GM18499 (cell line): ENCODE results near the gene SMU1.
"Not testable (repeated sequence)": the region's sequence is repeated elsewhere in the genome, so short reads cannot be mapped to it uniquely, and the experiment has no call there.

Experiments used
- ATAC-seq: cut with Tn5 transposase; IDR thresholded peaks from one replicate; pipeline ENCODE4 v1.9.1; 2021; ENCODE audit warnings: moderate number of reproducible peaks; ENCODE audit not compliant: insufficient read depth, unreplicated experiment

The SMU1 gene

DNA sequence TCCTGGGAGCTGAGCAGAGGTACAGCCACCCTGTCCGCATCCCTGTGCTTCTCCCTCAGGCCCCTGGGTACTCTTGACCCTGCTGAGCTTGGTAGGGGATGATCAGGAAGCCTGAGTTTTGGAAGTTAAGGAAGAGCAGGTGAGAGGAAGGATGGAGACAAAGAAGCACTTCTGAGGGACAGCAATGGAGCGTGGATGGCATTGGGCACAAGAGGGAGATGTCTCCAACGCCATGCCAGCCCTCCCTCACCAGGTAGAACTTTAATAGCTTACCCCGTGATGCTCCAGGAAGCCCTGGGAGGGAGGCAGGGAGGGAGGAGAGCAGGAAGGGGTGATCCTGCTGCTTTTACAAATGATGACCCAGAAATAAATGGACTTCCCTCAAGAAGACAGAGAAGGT, 29.9 kb upstream of the SMU1 start:
- ATAC-seq: no peak

- no peak for ATAC-seq
These were observed 29.5 kb upstream of the SMU1 start for GRCh38 chr9:33105959-33106358.

GRCh38 chr9:33105504-33105903, 29.0 kb upstream of the SMU1 start:
- no peak for ATAC-seq

DNA sequence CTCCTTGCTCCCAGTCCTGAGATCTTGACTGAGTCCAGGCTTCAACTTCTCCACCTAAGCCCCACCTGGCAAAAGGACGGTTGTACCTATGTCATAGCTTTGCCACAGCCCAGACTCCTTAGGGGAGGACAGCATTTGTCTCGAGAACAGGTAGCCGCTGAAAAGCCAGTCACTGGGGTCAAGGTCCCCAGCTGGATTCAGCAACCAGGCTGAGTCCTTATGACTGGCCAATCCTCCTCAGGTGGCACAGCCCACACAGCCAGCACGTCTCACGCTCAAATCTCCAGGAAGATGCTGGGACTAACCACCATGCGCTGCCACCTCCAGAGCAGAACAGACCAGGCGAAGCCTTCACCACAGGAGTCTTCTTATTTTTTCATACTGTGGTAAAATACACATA, 27.9 kb upstream of the SMU1 start:
- ATAC-seq: no peak

GRCh38 chr9:33103501-33104281, 27.2 kb upstream of the SMU1 start:
- ATAC-seq: no peak

GRCh38 chr9:33102551-33103210, 26.2 kb upstream of the SMU1 start:
- no peak for ATAC-seq

- no peak for ATAC-seq
These were observed 24.9 kb upstream of the SMU1 start for GRCh38 chr9:33101104-33101951.

DNA sequence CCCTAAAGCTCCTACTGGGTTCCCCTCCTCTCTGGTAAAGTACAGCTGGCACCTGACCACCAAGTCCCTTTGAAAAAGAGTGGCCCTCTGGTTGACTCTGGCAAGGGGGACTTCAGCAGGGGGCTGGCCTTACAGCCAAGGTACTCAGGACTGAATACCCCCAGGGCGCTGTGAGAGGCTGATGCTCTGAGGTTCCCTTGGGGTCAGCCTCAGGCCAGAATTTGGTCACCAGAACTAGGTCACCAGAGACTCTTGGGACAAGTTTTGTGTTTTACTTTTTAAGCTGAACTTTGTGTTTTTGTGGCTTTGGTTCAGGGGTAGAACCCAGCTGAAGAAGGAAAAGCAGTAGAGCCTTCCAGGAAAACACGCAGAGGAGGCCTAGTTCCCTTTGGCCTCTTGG, 23.3 kb upstream of the SMU1 start:
- no peak for ATAC-seq

GRCh38 chr9:33097192-33097591, 20.7 kb upstream of the SMU1 start:
- ATAC-seq: no peak

- ATAC-seq: no peak
These were observed 16.2 kb upstream of the SMU1 start for GRCh38 chr9:33092634-33093033.

GRCh38 chr9:33085672-33086071, 9.2 kb upstream of the SMU1 start:
- ATAC-seq: not testable (repeated sequence)

GRCh38 chr9:33082538-33083326, 6.3 kb upstream of the SMU1 start:
- ATAC-seq: no peak

- no peak for ATAC-seq
These were observed 5.7 kb upstream of the SMU1 start for GRCh38 chr9:33082128-33082527.

DNA sequence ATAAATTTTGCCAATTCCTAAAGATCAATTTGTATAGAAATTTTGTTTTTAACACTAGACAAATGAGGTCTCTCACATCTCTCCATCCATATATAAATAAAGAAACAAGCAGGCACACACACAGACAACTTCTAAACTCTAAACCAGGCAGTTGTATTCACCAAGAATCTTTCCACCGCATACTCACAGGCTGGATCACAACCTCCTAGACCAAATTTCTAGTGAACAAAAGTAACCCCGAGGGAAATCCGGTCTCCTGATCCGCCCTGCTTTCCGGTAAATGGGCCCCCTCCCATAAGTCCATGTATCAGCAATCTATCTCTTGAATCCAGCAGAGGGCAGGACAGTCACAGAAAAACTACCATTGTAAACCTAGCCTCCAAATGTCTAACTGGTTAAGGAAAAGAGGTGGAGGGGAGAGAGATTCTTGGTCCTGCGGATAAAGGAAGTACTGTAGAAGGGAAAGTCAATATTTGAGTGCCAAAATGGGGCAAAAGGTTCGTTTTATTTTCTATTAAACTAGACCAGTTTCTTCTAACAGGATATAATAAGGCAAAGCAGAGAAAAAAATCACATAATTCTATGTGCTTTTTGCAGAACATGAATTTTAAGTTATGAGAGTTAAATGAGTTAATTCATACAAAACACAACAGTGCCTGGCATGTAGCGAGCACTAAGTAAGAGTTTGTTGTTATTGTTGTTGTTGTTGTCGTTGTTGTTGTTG, 4.8 kb upstream of the SMU1 start:
- no peak for ATAC-seq

- no peak for ATAC-seq
These were observed 4.1 kb upstream of the SMU1 start for GRCh38 chr9:33080534-33080933.

DNA sequence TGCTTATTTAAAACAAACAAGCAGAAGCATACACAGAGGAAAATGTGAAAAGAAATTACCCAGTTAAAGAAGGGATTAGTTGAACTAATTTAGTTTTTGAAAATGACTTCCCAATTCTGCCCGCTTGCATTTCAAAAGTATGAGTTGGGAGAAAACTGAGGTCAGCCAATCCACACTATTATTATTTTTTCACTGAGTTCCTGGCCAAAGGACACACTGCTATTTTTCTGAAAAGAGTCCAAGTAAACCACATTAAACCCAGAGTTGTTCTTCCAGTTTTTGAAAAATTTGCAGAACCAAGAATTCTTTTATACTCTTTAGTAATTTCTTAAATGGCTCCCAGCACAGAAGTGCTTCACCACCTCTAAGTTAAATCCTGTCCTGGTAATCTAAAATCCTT, 7.5 kb downstream of the SMU1 start:
- no peak for ATAC-seq

DNA sequence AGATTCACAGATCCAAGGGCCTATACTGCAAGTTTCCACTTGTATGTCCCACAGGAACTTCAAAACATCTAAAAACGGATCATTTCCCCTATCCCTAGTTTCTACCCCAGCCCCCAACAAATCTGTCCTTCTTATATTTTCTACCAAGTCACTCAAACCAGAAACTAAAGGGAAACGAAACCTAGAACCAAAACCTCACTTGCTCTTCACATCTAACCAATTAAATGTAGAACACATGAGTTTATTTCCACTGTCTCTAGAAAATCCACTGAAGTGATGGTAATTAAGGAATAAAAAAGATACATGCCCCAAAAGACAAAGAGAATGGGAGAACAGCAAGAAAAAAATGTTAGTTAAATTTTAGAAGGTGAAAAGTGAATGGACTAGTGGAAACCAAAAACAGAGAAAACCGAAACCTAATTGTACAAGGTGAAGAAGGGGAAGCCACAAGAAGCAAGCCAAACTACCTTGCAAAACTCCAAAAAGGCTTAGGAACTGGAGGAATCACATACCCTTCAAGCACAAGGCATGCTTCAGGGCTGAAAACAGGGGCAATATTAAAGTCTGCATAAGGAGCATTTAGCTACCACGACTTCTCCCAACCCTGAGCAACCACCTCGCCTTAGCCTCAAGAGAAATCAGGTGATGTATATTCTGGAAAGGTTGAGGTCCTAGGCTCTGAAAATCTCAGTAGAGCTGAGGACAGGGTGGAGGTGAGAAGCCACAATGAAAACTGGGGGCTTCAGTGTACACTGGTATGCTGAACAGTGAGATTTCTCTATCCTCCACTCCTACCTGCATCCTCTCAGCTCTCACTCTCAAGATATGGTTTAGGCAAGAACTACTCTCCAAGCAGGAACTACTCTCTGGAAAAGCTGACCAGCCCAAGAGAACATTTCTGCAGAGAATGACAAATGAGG, 11.1 kb downstream of the SMU1 start:
- ATAC-seq: no peak

- no peak for ATAC-seq
These were observed 25.3 kb downstream of the SMU1 start for GRCh38 chr9:33051144-33051543.
